HepG2 (cell line): ENCODE data around the gene SMURF2. TPM values are rescaled to one million over a fixed set of nuclear protein-coding genes. Genes with fewer than 3 reads are reported as not detected.

Experiments used
- ATAC-seq: fragments of 200-7000 bp; cut with Tn5 transposase; 3 replicates; pipeline ENCODE4 v1.9.1; 2020; ENCODE audit warnings: mild to moderate bottlenecking, moderate library complexity
- BruUV-seq: library from RNA; stranded (reverse); fragments of 400-500 nt; replicated peaks from 2 replicates; lab custom pipeline; 2021; lab: Mats Ljungman, UMichigan
- CTCF ChIA-PET: fragments of 300-600 bp; formaldehyde crosslinking; extraction: SDS; loops from one replicate; lab custom pipeline; 2021; ENCODE audit warnings: low total read pairs, inconsistent platforms, low intra/inter-chr PET ratio; lab: Yijun Ruan, JAX
- POLR2A ChIA-PET: fragments of 350-600 bp; sonication (Branson Sonifier 250); formaldehyde crosslinking; loops from one replicate; lab custom pipeline; 2020; ENCODE audit warnings: antibody characterized with exemption, inconsistent platforms; lab: Yijun Ruan, JAX
- DNase-seq: peaks from one replicate; pipeline ENCODE4 v3.0.0-alpha.2; 2015; ENCODE audit warnings: low spot score
- FAIRE-seq: peaks from 3 replicates; lab custom pipeline; 2011; peaks lifted over from hg19 to GRCh38; lab: Jason Lieb, UNC
- H2AFZ ChIP-seq: one replicate; pipeline ENCODE4 v1.6.1; 2011; ENCODE audit warnings: low read length, inconsistent platforms
- H3K27ac ChIP-seq: fragments of 300-600 bp; 3 replicates; pipeline ENCODE4 v1.8.0; 2011; ENCODE audit warnings: mixed run types, mild to moderate bottlenecking, mixed read lengths, low read length, inconsistent platforms; ENCODE audit not compliant: insufficient read depth; ENCODE audit errors: extremely low read length
- H3K27me3 ChIP-seq, 2 experiments: fragments of 200-600 bp in 1 of 2; 2 replicates in 1 of 2; 3 replicates in 1 of 2; pipeline versions ENCODE4 v1.6.0 to v1.8.0; 2011; ENCODE audit warnings: low read length in 2 of 2, mild to moderate bottlenecking in 2 of 2, moderate library complexity in 2 of 2, inconsistent platforms in 1 of 2; ENCODE audit not compliant: insufficient read depth in 2 of 2, control insufficient read depth in 1 of 2
- H3K36me3 ChIP-seq, 2 experiments: fragments of 200-600 bp in 1 of 2; replicated peaks in 1 of 2; 2 replicates in 1 of 2; 3 replicates in 1 of 2; pipeline versions ENCODE4 v1.5.1 to v1.8.0; 2011; ENCODE audit warnings: low read length in 2 of 2, inconsistent platforms in 1 of 2; ENCODE audit not compliant: insufficient read depth in 2 of 2, control insufficient read depth in 1 of 2
- H3K4me1 ChIP-seq: 2 replicates; pipeline ENCODE4 v1.5.1; 2012; ENCODE audit warnings: low read length, inconsistent platforms; ENCODE audit not compliant: insufficient read depth
- H3K4me2 ChIP-seq: 2 replicates; pipeline ENCODE4 v1.6.0; 2011; ENCODE audit warnings: low read depth, low read length, inconsistent platforms
- H3K4me3 ChIP-seq, 3 experiments: fragments of 200-600 bp in 1 of 3; sonication (generic), shearing (Covaris generic) in 1 of 3; replicated peaks in 1 of 3; 2 replicates each; pipeline ENCODE4 v1.5.1; 2011 to 2016; ENCODE audit warnings: low read length in 3 of 3, inconsistent platforms in 2 of 3, low read depth in 2 of 3, mild to moderate bottlenecking in 2 of 3, control low read depth in 1 of 3, mixed read lengths in 1 of 3; ENCODE audit not compliant: insufficient read depth in 1 of 3
- H3K79me2 ChIP-seq: one replicate; pipeline ENCODE4 v1.6.1; 2011; ENCODE audit warnings: low read length, inconsistent platforms; ENCODE audit not compliant: insufficient read depth
- H3K9ac ChIP-seq: 2 replicates; pipeline ENCODE4 v1.6.0; 2011; ENCODE audit warnings: mild to moderate bottlenecking, low read depth, low read length, inconsistent platforms; ENCODE audit not compliant: insufficient read depth
- H3K9me3 ChIP-seq: 2 replicates; pipeline ENCODE4 v1.5.1; 2012; ENCODE audit warnings: mild to moderate bottlenecking, low read length
- H4K20me1 ChIP-seq: 2 replicates; pipeline ENCODE4 v1.6.0; 2011; ENCODE audit warnings: inconsistent platforms, mild to moderate bottlenecking, low read length, moderate library complexity; ENCODE audit not compliant: insufficient read depth
- ETV6 ChIP-seq: sonication (generic); formaldehyde crosslinking; conservative IDR thresholded peaks from 2 replicates; pipeline ENCODE4 v1.4.0; 2020; ENCODE audit warnings: missing genetic modification reagents
- HDAC1 ChIP-seq: sonication (generic); formaldehyde crosslinking; IDR thresholded peaks from 2 replicates; pipeline ENCODE4 v1.5.1; 2020; ENCODE audit warnings: mild to moderate bottlenecking, missing genetic modification reagents
- KLF6 ChIP-seq: IDR thresholded peaks from 2 replicates; pipeline ENCODE4 v1.8.0; 2016; ENCODE audit warnings: missing biosample characterization, missing genetic modification reagents
- MAFK ChIP-seq, 2 experiments: IDR thresholded peaks in 1 of 2; conservative IDR thresholded peaks in 1 of 2; 2 replicates each; pipeline ENCODE4 v1.6.1; 2011; ENCODE audit warnings: improper control_type of control experiment in 2 of 2, low read length in 2 of 2
- POLR2A ChIP-seq, 2 experiments: IDR thresholded peaks; 2 replicates each; pipeline ENCODE4 v1.6.1; 2011; ENCODE audit warnings: low read depth in 2 of 2, low read length in 2 of 2, mild to moderate bottlenecking in 1 of 2, moderate library complexity in 1 of 2; ENCODE audit not compliant: insufficient read depth in 1 of 2
- RBFOX2 ChIP-seq: fragments of 200-400 bp; formaldehyde crosslinking; IDR thresholded peaks from 2 replicates; pipeline ENCODE4 v1.6.1; 2017; ENCODE audit warnings: low read depth, mild to moderate bottlenecking, low read length
- SIN3B ChIP-seq: fragments of 150-350 bp; IDR thresholded peaks from 2 replicates; pipeline ENCODE4 v1.6.1; 2014; ENCODE audit warnings: low read length
- ZBTB42 ChIP-seq: sonication (generic); formaldehyde crosslinking; IDR thresholded peaks from 2 replicates; pipeline ENCODE4 v1.5.0; 2020; ENCODE audit warnings: mild to moderate bottlenecking, missing genetic modification reagents
- ZKSCAN1 ChIP-seq: fragments of 150-350 bp; IDR thresholded peaks from 2 replicates; pipeline ENCODE4 v1.6.1; 2014; ENCODE audit warnings: low read length
- ZNF205 ChIP-seq: IDR thresholded peaks from 2 replicates; pipeline ENCODE4 v1.6.1; 2018; ENCODE audit warnings: missing biosample characterization, missing genetic modification reagents
- ZNF264 ChIP-seq: sonication (generic); formaldehyde crosslinking; IDR thresholded peaks from 2 replicates; pipeline ENCODE4 v1.4.0; 2020; ENCODE audit warnings: missing genetic modification reagents
- WGBS: methylation state at CpG from one replicate; pipeline ENCODE4 v1.1.6; 2017; ENCODE audit warnings: low lambda C conversion rate; 5-methylcytosine and 5-hydroxymethylcytosine counted together
- in situ Hi-C: cut with HindIII; loops from 2 replicates; pipeline ENCODE4 v1.10.0; 2017; ENCODE audit warnings: low pct_unique_long_range_greater_than_20kb; ENCODE audit not compliant: extremely low pct_ligation_motif_present
- intact Hi-C: fragments of 100-400 bp; cut with micrococcal nuclease; formaldehyde crosslinking; loops from one replicate; pipeline ENCODE4 v1.10.0; 2022; ENCODE audit not compliant: unreplicated experiment
- polyA plus RNA-seq, 8 experiments: library from polyadenylated mRNA; depleted of rRNA in 3 of 8; stranded (reverse) in 7 of 8; unstranded in 1 of 8; fragments of >200 nt; fragmentation: Illumina TruSeq in 4 of 8; extraction: Trizol in 4 of 8; gene quantifications; 2 replicates each; pipeline versions ENCODE4 v1.2.1 to v1.2.3, GENCODE V29; 2011 to 2016; ENCODE audit warnings: low read depth in 4 of 8, missing spikeins in 1 of 8, mixed read lengths in 1 of 8; ENCODE audit not compliant: insufficient read depth in 1 of 8
- total RNA-seq, 5 experiments: library from RNA; depleted of rRNA; stranded (reverse); fragments of >200 nt; fragmentation: Illumina TruSeq; extraction: Trizol; gene quantifications; 2 replicates each; pipeline ENCODE4 v1.2.3, GENCODE V29; 2016; ENCODE audit warnings: low read depth in 1 of 5
- TF ChIP-seq, protein P1 (sequence below), 2 experiments: fragments of 450-650 bp in 1 of 2; sonication (generic) in 1 of 2; formaldehyde crosslinking; IDR thresholded peaks; 2 replicates each; pipeline versions ENCODE4 v1.5.0 to v1.8.0; 2020 to 2022; ENCODE audit warnings: mild to moderate bottlenecking in 1 of 2, missing genetic modification reagents in 1 of 2

SMURF2 gene
- total and polyA plus RNA-seq, 2 of the 13 experiments (the other 11 are each of a cell fraction or from before 2014, with no cell fraction given) = 14.9 to 24.3 TPM

- no peak for TF ChIP-seq ZNF205 (CRISPR knock-in tag)
- TF ChIP-seq HDAC1 = peak; percentile 22; the same call in 1 of the 2 replicates
- TF ChIP-seq MAFK (conservative IDR thresholded peaks at IDR 0.05 in 1 of 2, IDR thresholded peaks at IDR 0.05 in 1 of 2; ENCODE audit: low read length in 2 of 2) = peak; percentile 56 to 69; a peak in 3 of 4 replicates
- no peak for TF ChIP-seq ZBTB42 (CRISPR knock-in tag)
Measured at GRCh38 chr17:64504769-64505339, 157.3 kb downstream of the SMURF2 start (continued).

- TF ChIP-seq POLR2A (IDR thresholded peaks at IDR 0.05; ENCODE audit: insufficient read depth in 1 of 2, low read depth in 2 of 2, low read length in 2 of 2) (peak in 1 of 2 experiments; percentile 13; a peak in 1 of 4 replicates), SIN3B (no peak), RBFOX2 (peak; percentile 43; the same call in 1 of the 2 replicates), ZNF264 (CRISPR knock-in tag) (0 out of 2 replicates have a peak, but pooled peaks have one; percentile 10), KLF6 (CRISPR knock-in tag) (0 out of 2 replicates have a peak, but pooled peaks have one; percentile 11), ZKSCAN1 (no peak), ETV6 (CRISPR knock-in tag) (no peak)
- TF ChIP-seq, protein P1, sequence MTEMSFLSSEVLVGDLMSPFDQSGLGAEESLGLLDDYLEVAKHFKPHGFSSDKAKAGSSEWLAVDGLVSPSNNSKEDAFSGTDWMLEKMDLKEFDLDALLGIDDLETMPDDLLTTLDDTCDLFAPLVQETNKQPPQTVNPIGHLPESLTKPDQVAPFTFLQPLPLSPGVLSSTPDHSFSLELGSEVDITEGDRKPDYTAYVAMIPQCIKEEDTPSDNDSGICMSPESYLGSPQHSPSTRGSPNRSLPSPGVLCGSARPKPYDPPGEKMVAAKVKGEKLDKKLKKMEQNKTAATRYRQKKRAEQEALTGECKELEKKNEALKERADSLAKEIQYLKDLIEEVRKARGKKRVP (CRISPR knock-in tag; IDR thresholded peaks at IDR 0.05) = peak in 1 of 2 experiments; percentile 45; a peak in 1 of 4 replicates
- H3K36me3 ChIP-seq = peaks cover 28 to 60% of the 10 kb centered on the region in 2 experiments
- DNase-seq (no peak), FAIRE-seq (no peak), ATAC-seq (no peak)
- BruUV-seq = no TSS peak
- peaks cover 0 to 3% of the 10 kb centered on the region in 2 experiments; a peak in 1 of 5 replicates for H3K27me3 ChIP-seq
- peaks cover 56% of the 10 kb centered on the region for H3K79me2 ChIP-seq
- H3K9ac ChIP-seq = peak overlapping the region; percentile 100
- peak overlapping the region; percentile 99 for H3K27ac ChIP-seq
- intact Hi-C loops (no loop called here), in situ Hi-C loops (loop anchor here (10.0 kb wide), 1 partner anchor 659 kb away; the partner anchor contains the start of gene SMARCD2)
- H3K4me2 ChIP-seq = peak overlapping the region; percentile 79
- peaks cover 65% of the 10 kb centered on the region for H3K4me1 ChIP-seq
- no peak overlapping the region for H2AFZ ChIP-seq
- ChIA-PET POLR2A (interaction anchor here (1.5 to 4.1 kb wide), 3 partner anchors 8 to 157 kb away, joined by 7 to 202 read pairs (median 18); partner anchors contain the start of genes POLG2 and SMURF2), CTCF (no interaction called here)
- peaks cover 67% of the 10 kb centered on the region for H4K20me1 ChIP-seq
- WGBS = 64% methylated on average over 7 of the region's 7 CpGs
- H3K4me3 ChIP-seq = peak overlapping the region; percentile 94 to 100 (median 99)
- H3K9me3 ChIP-seq = no peaks in the 10 kb centered on the region
Measured at GRCh38 chr17:64503821-64504768, 158.0 kb downstream of the SMURF2 start.
